GM19025 (cell line): ENCODE results near the gene CTTNBP2NL.
A peak's percentile ranks its signal among the peaks of the same experiment; 100 is the strongest.

Experiments
- ATAC-seq: cut with Tn5 transposase; IDR thresholded peaks from one replicate; pipeline ENCODE4 v1.9.1; 2021; ENCODE audit warnings: mild to moderate bottlenecking, low read depth, moderate library complexity; ENCODE audit not compliant: unreplicated experiment

CTTNBP2NL gene, protein sequence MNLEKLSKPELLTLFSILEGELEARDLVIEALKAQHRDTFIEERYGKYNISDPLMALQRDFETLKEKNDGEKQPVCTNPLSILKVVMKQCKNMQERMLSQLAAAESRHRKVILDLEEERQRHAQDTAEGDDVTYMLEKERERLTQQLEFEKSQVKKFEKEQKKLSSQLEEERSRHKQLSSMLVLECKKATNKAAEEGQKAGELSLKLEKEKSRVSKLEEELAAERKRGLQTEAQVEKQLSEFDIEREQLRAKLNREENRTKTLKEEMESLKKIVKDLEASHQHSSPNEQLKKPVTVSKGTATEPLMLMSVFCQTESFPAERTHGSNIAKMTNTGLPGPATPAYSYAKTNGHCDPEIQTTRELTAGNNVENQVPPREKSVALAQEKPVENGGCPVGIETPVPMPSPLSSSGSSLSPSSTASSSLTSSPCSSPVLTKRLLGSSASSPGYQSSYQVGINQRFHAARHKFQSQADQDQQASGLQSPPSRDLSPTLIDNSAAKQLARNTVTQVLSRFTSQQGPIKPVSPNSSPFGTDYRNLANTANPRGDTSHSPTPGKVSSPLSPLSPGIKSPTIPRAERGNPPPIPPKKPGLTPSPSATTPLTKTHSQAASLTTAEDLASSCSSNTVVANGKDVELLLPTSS

DNA sequence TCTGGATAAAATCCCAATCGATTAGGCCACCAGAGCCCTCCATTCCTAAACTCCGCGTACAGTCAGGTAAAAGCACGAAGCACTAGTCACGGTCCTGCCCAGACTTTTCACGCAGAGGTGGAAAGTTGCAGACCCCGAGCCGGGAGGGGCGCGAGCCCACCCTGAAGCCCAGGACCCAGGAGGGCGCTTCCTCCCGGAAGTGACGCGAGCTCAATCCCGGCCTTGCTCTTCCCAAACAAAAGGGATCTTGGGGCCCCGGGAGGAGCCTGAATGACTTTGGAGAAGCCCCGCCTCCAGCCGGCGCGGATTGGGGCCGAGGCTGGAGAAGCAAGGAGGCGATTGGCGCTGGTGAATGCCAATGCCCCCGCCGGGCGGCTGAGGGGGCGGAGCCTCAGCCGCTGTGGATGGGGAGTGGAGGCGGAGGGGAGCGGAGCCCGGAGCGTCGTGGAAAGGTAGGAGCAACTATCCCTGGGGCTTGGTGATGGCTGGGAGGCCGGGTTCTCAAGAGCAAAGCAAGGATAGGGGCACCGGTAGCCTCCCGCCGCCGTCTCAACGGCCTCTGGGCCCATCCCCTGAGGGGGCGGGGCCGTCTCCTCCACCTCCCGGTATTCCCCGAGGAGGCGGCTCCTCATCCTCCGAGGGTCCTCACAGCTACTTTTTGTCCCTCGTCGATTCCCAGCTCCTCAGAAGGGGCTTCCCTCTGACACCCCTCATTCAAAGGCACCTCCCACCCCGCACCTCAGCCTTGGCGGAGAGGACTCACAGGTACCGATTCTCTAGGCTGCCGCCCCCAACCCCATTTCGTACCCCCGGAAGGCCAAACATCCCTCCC lies at the start of gene CTTNBP2NL:
Gene CTTNBP2NL (plus strand): TSS at position 394 of the 832 bp plus-strand sequence. CDS start 19,952 bp downstream, outside the sequence.
- peak; percentile 84 for ATAC-seq

DNA sequence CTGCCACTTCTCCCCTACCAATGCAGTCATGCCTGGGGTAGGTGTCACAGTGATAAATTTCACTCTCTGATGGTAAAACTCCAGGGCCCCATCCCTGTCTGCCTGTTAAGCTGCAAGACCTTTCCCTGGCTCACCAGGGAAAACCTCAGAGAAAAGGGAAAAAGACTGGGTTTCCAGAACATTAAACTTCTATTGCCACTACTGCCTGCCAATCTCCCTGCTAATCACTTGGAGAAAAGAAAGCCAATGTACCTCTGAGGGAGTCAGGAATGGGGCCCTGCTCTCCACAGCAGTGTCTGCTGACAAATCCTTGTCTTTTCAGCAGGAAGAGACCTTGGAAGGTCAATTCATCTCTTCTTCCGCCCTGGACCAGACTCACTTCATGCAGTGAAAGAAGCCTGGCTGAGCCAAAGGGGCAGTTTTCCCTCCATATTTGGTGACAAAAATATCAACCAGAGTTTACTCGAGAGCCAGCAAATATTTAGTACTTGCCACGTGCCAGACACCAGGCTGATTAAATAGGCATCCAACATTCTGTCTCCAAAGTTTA lies 49.1 kb upstream of the CTTNBP2NL start:
- ATAC-seq, result no peak

DNA sequence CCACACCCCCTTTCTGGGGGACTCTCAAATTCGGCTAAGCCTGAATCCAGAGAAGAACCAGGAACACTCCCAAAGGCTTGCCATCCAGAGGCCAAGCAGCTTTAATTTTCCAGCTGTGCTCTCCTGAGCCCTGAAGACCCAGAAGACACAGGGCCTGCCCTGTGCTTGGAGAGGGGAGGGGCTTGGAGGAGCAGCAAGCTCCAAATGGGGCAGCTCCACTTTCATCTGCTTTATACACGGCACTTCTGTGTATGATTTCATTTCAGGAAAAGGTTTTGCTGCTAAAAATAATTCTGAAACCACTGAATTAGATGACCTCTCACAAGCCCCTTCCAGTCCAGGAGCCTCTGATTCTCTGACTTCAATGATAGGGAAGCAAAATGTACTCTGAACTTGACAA lies 39.2 kb upstream of the CTTNBP2NL start:
- ATAC-seq, result no peak

DNA sequence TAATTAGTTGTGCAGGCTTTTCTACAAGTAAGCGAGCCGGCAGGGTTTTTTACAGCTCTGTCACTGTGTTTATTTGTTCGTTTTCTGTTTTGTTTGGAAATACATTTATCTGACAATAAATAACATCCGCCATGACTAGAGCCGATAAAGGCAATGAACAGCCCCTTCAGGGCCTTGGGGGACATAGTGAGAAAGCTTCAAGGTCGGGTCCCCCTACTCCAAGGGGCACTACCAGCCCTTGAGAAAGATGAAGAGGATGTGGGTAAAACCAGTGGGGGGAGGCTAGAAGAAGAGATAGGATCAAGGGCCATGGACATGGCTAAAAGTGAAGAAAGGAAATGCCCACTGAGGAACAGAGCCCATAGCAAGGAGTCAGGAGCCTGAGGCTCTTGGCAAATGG lies 38.5 kb upstream of the CTTNBP2NL start:
- no peak for ATAC-seq

DNA sequence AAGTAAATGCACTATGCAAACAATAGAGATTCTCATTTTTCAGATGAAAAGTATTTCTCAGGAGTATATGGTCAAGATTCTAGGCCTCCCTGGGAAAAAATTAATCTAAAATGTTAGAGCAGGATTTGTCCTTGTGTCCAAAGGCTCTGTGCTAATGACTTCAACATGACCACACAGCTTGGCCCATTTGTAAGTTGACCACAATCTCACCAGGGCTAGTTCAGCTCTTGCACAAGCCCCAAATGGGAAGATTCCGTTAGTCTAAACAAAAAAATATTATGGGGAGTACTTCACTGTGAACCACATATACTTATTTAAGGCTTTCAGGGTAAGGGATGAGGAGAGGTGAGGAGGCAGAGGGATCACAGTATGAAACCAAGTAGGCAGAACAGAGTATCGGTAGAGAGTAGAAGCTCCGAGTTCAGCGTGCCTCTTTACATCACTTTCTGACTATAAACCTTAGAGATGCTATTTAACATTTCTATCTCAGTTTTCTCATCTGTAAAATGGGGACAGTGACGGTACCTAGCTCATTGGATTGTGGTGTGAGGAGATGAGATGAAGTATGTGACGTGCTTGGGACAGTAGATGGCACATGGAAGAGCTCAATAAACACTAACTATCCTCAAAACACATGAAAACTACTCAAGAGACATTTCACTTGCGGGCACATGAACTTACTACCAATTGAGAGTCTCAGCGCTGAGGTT lies 37.8 kb upstream of the CTTNBP2NL start:
- no peak for ATAC-seq

DNA sequence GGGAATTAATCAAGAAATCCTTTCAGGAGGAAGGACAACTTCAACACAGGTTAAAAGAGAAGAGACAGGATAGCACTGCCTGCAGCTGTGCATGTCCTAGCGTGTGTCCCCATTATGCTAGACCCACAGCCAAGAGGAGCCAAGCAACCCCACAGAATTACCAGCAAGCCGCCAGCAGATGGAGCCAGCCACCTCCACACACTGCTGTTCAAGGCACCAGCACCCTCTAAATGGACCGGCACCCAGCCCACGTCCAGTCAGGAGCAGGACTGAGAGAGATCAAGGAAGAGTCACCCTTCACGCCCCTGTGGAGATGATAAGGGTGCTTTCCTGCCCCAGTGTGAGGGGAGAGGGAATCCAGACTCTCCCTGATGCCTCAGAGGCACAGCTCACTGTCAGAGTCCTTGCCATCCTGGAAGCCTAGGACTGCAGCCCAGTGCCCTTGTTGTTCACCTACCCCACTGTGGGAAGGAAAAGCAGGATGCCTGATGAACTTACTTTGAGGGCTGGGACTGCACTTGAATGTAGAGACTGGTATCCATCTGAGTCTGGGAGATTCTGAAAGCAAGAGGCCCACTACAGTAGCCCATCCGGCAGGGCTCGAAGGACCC lies 37.1 kb upstream of the CTTNBP2NL start:
- ATAC-seq, result no peak

DNA sequence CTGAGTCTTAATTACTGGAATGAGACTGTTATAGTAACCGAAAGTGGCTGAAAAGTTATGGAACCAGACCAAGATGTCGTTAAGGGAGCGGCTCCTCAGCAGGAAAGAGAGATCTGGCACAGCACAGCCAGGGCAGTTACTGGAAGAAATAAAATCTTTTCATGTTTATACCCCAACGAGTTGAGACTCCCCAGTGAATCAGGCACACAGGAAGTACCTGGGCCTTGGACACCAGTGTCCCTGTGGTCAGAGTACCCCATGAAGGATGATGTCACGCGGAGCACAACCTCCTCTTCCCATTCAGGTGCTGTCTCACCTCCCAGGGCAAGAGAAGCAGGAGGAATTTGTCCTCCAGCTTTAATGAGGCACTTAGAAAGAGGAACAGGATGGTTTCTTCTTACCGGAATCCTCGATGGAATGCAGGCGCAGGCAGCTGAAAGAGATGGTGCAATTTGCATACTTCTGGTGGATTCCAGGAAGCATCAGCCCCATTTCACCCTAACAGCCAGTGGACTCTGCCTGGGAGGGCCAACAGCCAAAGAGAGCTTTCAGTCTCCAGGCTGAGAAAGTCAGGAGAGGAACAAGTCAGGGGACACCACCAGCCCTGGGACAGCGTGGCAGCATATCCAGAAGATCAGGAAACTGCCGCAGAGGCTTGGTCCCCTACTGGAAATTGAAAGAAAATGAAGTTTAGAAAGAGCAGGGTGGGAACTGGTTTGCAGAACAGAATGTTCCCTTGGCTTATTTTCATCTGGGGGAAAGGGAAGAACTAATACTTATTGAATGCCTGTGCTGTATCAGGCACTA lies 35.9 kb upstream of the CTTNBP2NL start:
- no peak for ATAC-seq

DNA sequence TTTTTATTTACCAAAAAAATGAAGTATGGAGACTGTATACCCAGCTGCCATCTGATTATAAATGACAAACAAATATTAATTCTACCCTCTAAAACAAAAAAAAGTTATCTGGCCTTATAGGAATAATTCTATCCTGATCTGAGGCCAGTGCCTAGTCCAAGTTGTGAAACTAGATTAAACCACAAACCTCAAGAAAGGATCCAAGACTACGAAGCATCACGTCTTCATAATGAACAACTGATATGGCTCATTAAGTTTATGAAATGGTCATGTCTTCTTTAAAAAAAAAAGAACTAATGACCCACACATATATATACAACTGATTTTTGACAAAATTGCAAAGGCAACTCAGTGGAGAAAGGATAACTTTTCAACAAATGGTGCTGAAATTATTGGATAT lies 32.4 kb upstream of the CTTNBP2NL start:
- no peak for ATAC-seq

DNA sequence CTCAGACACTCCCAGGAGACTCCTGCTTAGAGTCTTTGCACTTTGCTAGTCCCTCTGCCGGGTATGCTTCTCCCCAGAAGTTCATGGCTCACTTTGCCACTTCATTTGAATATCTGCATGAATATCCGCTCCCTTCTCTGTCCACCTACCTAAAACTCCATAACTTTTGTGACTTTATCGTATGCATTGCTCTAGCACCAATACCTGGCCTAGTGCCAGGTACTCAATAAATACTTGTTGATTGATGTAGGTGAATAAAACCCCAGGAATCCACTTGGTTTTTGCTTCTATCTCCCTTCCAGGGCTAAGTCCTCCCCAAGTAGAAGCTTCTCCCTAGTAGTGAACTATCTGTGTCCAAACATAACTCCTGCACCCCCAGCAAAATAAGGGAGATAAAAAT lies 27.8 kb upstream of the CTTNBP2NL start:
- no peak for ATAC-seq

DNA sequence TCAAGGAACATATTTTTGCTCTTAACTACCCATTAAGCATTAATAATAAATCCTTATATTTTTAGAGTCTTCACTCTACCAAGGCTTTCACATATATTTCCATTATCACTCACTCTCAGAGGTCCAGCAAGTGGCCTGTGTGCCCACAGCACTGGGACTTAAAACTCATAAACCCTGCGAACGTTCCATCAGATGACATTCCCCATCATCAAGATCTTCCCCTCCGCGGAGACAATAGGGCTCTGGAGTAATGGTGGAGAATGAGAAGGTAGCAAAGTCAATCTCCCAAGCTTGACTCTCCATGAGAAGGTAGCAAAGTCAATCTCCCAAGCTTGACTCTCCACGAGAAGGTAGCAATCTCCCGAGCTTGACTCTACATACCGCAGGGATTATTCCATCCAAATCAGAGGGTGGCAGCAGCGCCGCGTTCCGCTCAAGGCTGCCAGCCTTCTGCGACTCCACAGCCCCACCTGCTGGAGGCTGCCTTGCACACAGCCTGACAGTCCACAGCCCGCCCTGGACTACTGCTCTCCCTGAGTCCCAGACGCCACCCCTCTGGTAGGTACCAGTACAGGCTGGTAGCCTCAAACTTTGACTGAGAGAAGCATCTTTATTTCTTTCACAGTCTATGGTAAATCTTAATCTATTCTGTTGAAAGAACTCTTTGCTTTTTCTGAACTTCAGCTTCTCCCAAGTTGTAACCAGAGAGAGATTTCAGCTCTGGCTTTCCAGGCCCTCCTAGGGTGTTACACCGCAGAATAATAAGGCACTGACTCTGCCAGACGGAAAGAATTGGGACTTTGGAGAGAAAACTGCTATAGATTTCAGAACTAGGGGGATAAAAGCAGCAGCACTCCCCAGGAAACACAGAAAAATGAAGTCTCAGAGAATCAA lies 26.4 kb upstream of the CTTNBP2NL start:
- ATAC-seq, result peak; percentile 99

DNA sequence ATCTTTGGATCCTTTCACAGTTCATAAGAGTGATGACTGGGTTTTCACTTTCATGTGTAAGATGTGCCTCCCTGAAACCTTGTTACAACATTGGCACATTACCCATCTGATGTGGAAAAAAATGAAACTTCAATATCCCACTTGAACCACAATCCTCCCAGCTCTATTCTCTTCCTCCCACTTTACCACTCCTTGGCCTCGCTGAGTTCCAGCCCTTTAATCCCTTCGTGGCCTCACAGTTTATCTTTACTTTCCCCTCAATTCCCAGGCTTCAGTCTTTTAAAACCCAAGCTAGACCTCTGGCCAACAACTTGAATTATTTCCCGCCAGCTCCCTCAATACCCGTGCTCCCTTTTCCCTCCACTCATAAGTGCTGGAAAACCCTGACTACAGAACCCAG lies 25.0 kb upstream of the CTTNBP2NL start:
- no peak for ATAC-seq

DNA sequence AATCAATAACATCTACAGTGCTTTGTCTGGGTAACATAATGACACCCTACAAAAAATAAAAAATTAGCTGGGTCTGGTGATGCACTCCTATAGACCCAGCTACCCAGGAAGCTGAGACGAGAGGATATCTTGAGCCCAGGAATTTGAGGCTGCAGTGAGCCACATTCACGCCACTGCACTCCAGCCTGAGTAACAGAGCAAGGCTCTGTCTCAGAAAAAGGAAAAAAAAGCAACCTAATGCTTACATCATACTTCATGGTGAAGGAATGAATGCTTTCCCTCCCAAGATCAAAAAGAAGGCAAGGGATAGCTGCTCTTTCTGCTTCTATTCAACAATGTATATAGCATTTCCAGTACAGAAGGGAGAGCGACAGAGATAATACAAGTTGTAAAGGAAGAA lies 24.2 kb upstream of the CTTNBP2NL start:
- no peak for ATAC-seq

DNA sequence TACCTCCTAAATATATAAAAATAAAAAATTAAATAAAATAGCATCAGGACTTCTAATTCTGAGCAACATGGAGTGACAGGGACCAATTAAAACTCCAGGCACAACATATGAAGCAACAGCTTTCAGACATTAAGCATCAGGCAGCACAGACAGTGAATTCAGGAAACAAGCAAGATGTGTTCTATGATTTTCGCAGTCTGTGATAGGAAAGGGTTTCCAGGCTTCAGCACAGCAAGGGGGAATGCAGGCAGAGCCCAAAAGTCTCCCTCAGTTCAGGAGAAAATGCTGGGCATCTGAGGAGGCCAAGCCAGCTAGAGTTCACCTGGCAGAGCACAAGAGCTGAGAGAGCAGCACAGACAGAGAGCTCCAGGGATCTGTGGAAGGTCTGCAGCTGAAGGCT lies 22.2 kb upstream of the CTTNBP2NL start:
- no peak for ATAC-seq

DNA sequence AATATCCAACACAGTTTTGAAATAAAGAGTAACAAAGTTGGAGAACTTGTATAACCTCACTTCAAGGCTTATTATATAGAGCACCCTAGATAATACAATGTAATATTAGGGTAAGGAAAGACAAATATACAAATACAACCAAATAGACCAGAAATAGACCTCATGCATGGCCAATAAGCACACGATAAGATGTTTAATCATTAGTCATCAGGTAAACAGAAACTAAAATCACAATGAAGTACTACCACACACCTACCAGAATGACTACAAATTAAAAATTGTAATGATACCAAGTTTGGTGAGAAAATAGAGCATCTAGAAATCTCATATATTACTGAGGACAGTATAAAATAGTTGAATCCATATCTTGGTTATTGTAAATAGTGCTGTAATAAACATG lies 20.3 kb upstream of the CTTNBP2NL start:
- no peak for ATAC-seq

DNA sequence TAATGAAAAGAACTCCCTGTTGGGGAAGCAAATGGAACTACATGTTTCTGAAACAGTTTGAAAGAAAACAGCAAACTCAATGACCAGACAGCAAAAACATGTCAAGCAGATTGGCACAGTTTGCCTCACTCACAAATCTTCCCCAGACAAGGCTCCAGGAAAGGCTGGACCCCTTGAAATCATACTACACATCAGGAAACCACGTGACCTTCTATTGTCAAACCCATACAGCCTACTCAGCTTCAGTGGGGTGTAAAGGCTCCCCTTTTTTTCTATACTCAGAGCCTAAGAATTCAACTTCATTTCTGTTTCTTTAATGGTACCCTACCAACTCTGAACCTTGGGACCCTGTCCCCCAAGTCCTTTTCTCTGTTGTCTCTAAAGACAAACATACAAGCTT lies 15.7 kb upstream of the CTTNBP2NL start:
- no peak for ATAC-seq

DNA sequence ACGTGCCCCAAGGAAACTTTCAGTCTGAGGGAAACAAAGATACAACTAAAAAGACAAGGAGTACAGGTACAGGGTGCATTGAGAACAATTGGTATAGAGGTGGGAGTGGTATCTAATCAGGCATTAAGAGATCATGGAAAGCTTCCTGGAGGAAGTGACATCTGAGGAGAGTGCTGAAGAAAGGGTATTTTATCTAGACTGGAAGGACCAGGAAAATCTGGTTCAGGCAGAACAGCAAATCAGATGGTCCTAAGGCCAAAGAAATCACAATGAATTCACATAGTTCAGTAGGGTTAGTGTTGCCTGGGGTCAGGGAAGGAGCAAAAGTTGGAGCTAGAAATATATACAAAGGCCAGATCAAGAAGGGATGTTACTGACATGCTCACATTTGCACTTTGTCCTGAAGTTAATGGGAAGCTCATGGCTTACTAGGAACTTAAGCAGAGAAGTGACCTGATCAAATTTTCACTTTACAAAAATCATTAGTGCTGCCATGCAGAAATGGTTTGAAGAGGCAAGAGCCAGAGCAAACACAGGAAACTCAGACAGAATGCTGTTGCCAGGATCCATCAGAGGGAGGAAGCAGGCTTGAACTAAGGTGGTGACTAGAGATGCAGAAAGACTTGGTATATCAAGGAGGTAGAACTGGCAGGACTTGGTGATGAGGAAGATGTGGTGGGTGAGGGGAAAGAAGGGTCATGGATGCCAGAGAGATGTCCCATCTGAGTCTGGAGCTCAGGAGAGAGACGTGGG lies 14.5 kb upstream of the CTTNBP2NL start:
- no peak for ATAC-seq

DNA sequence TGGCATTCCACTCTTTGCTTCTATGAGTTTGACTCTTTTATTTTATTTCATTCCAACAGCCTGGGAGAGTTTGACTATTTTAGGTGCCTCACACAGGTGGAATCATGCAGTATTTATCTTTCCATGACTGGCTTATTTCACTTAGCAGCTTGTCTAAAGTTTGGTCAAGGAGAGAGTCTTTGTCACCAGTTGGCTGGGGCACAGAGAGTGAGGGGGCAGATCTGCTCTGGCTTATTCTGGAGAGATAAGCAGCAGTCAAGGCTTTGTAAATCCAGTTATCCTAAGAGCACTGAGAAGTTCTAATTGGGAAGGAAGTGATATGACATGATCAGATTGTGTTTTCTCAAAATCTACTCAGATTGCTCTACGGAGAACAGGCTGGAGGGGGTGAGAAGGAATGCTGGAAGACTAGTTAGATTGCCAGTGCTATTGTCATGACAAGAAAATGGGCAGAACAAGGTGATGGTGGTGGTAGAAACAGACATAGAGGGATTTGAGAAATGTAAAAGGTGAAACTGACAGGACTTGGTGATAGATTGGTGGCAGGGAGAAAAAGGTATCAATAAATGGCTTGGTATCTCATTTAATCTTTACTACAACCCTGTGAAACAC lies 12.1 kb upstream of the CTTNBP2NL start:
- ATAC-seq, result no peak
